Smooth muscle cell (in vitro differentiated cells): ENCODE data around the gene SLC25A28. TPM values are rescaled to one million over a fixed set of nuclear protein-coding genes. Genes with fewer than 3 reads are reported as not detected.
"Not testable (repeated sequence)": the region's sequence is repeated elsewhere in the genome, so short reads cannot be mapped to it uniquely, and the experiment has no call there.

Source experiments
- DNase-seq: peaks from one replicate; lab custom pipeline; 2025; ENCODE audit not compliant: unreplicated experiment; lab: John Stamatoyannopoulos, UW
- H2AFZ ChIP-seq: fragments of 200-600 bp; sonication (generic); 2 replicates; pipeline ENCODE4 v1.6.0; 2016; ENCODE audit warnings: antibody characterized with exemption, low read depth, mild to moderate bottlenecking
- H3F3A ChIP-seq: fragments of 200-600 bp; sonication (generic); 2 replicates; pipeline ENCODE4 v1.6.0; 2017; ENCODE audit warnings: antibody characterized with exemption, low read depth
- H3K27ac ChIP-seq: fragments of 200-600 bp; sonication (generic); 2 replicates; pipeline ENCODE4 v1.5.1; 2016; ENCODE audit warnings: low read depth, mild to moderate bottlenecking
- H3K27me3 ChIP-seq: fragments of 200-600 bp; sonication (generic); 2 replicates; pipeline ENCODE4 v1.6.1; 2016; ENCODE audit warnings: low read depth, mild to moderate bottlenecking
- H3K36me3 ChIP-seq: fragments of 200-600 bp; sonication (generic); 2 replicates; pipeline ENCODE4 v1.5.1; 2016; ENCODE audit warnings: low read depth
- H3K4me1 ChIP-seq: fragments of 200-600 bp; sonication (generic); 2 replicates; pipeline ENCODE4 v1.5.1; 2016; ENCODE audit warnings: low read depth
- H3K4me2 ChIP-seq: fragments of 200-600 bp; sonication (generic); 2 replicates; pipeline ENCODE4 v1.6.0; 2016; ENCODE audit warnings: mild to moderate bottlenecking
- H3K4me3 ChIP-seq: fragments of 200-600 bp; sonication (generic); 2 replicates; pipeline ENCODE4 v1.5.1; 2016; ENCODE audit warnings: mild to moderate bottlenecking
- H3K79me2 ChIP-seq: fragments of 200-600 bp; sonication (generic); 2 replicates; pipeline ENCODE4 v1.6.0; 2016; ENCODE audit warnings: low read depth, mild to moderate bottlenecking
- H3K9ac ChIP-seq: fragments of 200-600 bp; sonication (generic); 2 replicates; pipeline ENCODE4 v1.6.0; 2016; ENCODE audit warnings: low read depth
- H3K9me3 ChIP-seq: fragments of 200-600 bp; sonication (generic); replicated peaks from 2 replicates; pipeline ENCODE4 v1.5.1; 2016; ENCODE audit warnings: low read depth
- H4K20me1 ChIP-seq: fragments of 200-600 bp; sonication (generic); 2 replicates; pipeline ENCODE4 v1.6.0; 2016; ENCODE audit warnings: low read depth
- CTCF ChIP-seq: fragments of 200-600 bp; sonication (generic); IDR thresholded peaks from 2 replicates; pipeline ENCODE4 v1.5.1; 2017; ENCODE audit warnings: borderline replicate concordance, mild to moderate bottlenecking, antibody characterized with exemption; ENCODE audit not compliant: insufficient read depth, poor library complexity, severe bottlenecking
- WGBS: methylation state at CpG from one replicate; pipeline ENCODE4 v1.1.7; 2016; ENCODE audit warnings: low lambda C conversion rate; 5-methylcytosine and 5-hydroxymethylcytosine counted together
- polyA plus RNA-seq: library from polyadenylated mRNA; unstranded; fragments of >200 nt; fragmentation: Nextera tagmentation; extraction: Ambion mirVana; gene quantifications from 2 replicates; pipeline ENCODE4 v1.2.1, GENCODE V29; 2016
- total RNA-seq: library from RNA; depleted of rRNA; stranded (reverse); fragments of >200 nt; gene quantifications from 2 replicates; pipeline ENCODE4 v1.2.3, GENCODE V29; 2014

Gene SLC25A28
- total and polyA plus RNA-seq, 2 experiments from 2014 or later, result 35.0 to 43.3 TPM

GRCh38 chr10:99604862-99605261 lies 15.4 kb downstream of the SLC25A28 start:
- Histone ChIP-seq H3K9me3 (no peaks in the 10 kb centered on the region), H4K20me1 (no peaks in the 10 kb centered on the region), H3K4me1 (peaks cover 3% of the 10 kb centered on the region), H3K79me2 (no peaks in the 10 kb centered on the region), H3K9ac (no peak overlapping the region), H3K36me3 (no peaks in the 10 kb centered on the region), H3K4me2 (no peak overlapping the region), H3F3A (no peaks in the 10 kb centered on the region), H2AFZ (no peak overlapping the region), H3K27me3 (no peaks in the 10 kb centered on the region), H3K4me3 (no peak overlapping the region), H3K27ac (no peak overlapping the region)
- 78% methylated on average over 1 of the region's 1 CpG for WGBS
- no peak for DNase-seq
- TF ChIP-seq CTCF, result no peak

- H3K9me3 ChIP-seq, result no peaks in the 10 kb centered on the region
- no peaks in the 10 kb centered on the region for H3F3A ChIP-seq
- H3K4me1 ChIP-seq, result peaks cover 4% of the 10 kb centered on the region
- no peaks in the 10 kb centered on the region for H3K36me3 ChIP-seq
- no peak for DNase-seq
- no peaks in the 10 kb centered on the region for H3K79me2 ChIP-seq
- H3K4me3 ChIP-seq, result no peak overlapping the region
- H3K27ac ChIP-seq, result no peak overlapping the region
- no peak overlapping the region for H3K9ac ChIP-seq
- no peaks in the 10 kb centered on the region for H4K20me1 ChIP-seq
- H3K27me3 ChIP-seq, result peaks cover 5% of the 10 kb centered on the region
- TF ChIP-seq CTCF, result no peak
- no peak overlapping the region for H3K4me2 ChIP-seq
- WGBS, result 76% methylated on average over 8 of the region's 8 CpGs
- no peak overlapping the region for H2AFZ ChIP-seq
Measured at GRCh38 chr10:99598781-99599509, 21.3 kb downstream of the SLC25A28 start.

- no peaks in the 10 kb centered on the region for H3K36me3 ChIP-seq
- H3K9me3 ChIP-seq, result no peaks in the 10 kb centered on the region
- H3K4me1 ChIP-seq, result peaks cover 4% of the 10 kb centered on the region
- WGBS, result 84% methylated on average over 4 of the region's 4 CpGs
- no peak overlapping the region for H3K27ac ChIP-seq
- no peaks in the 10 kb centered on the region for H3F3A ChIP-seq
- H3K27me3 ChIP-seq, result peaks cover 5% of the 10 kb centered on the region
- H3K4me3 ChIP-seq, result no peak overlapping the region
- no peak overlapping the region for H3K9ac ChIP-seq
- no peaks in the 10 kb centered on the region for H4K20me1 ChIP-seq
- no peak for DNase-seq
- H2AFZ ChIP-seq, result no peak overlapping the region
- no peak for TF ChIP-seq CTCF
- no peaks in the 10 kb centered on the region for H3K79me2 ChIP-seq
- no peak overlapping the region for H3K4me2 ChIP-seq
Measured at GRCh38 chr10:99598011-99598410, 22.2 kb downstream of the SLC25A28 start.

GRCh38 chr10:99596708-99597107 lies 23.5 kb downstream of the SLC25A28 start:
- 91% methylated on average over 4 of the region's 4 CpGs for WGBS
- not testable (repeated sequence) for H3F3A ChIP-seq, H3K9ac ChIP-seq, H3K27ac ChIP-seq, H3K4me1 ChIP-seq, H3K9me3 ChIP-seq, H3K36me3 ChIP-seq, H4K20me1 ChIP-seq, H3K79me2 ChIP-seq, H3K4me3 ChIP-seq, DNase-seq, H3K4me2 ChIP-seq, H3K27me3 ChIP-seq, H2AFZ ChIP-seq
